IPS DF 19.7 (cell line): Measurements from ENCODE around the gene CCDC183.
"Not testable (repeated sequence)": the region's sequence is repeated elsewhere in the genome, so short reads cannot be mapped to it uniquely, and the experiment has no call there.

Experiments
- DNase-seq: peaks from one replicate; pipeline ENCODE4 v3.0.0-alpha.2; 2013; ENCODE audit warnings: low read depth, low spot score

The CCDC183 gene

GRCh38 chr9:136760834-136761544, 35.1 kb upstream of the CCDC183 start:
- DNase-seq = not testable (repeated sequence)

- no peak for DNase-seq
Observed at GRCh38 chr9:136761545-136761981, 34.6 kb upstream of the CCDC183 start.

- no peak for DNase-seq
Observed at GRCh38 chr9:136762221-136762691, 33.9 kb upstream of the CCDC183 start.

- no peak for DNase-seq
Observed at GRCh38 chr9:136762915-136763648, 33.1 kb upstream of the CCDC183 start.

GRCh38 chr9:136763649-136764035, 32.5 kb upstream of the CCDC183 start:
- DNase-seq = no peak

GRCh38 chr9:136764301-136764891, 31.7 kb upstream of the CCDC183 start, which contains the start of gene LCN15:
LCN15 (minus strand) TSS chr9:136764518; CDS start chr9:136764488, 30 bp downstream.
- DNase-seq = no peak

GRCh38 chr9:136765041-136765440, 31.1 kb upstream of the CCDC183 start:
- DNase-seq = no peak

GRCh38 chr9:136765745-136766409, 30.3 kb upstream of the CCDC183 start:
- DNase-seq = not testable (repeated sequence)

- not testable (repeated sequence) for DNase-seq
Observed at GRCh38 chr9:136766410-136767120, 29.6 kb upstream of the CCDC183 start.

- no peak for DNase-seq
Observed at GRCh38 chr9:136769710-136770191, 26.4 kb upstream of the CCDC183 start.

- no peak for DNase-seq
Observed at GRCh38 chr9:136771907-136772415, 24.2 kb upstream of the CCDC183 start.

- no peak for DNase-seq
Observed at GRCh38 chr9:136773386-136774044, 22.6 kb upstream of the CCDC183 start.

GRCh38 chr9:136774416-136775045, 21.6 kb upstream of the CCDC183 start:
- DNase-seq = no peak

- no peak for DNase-seq
Observed at GRCh38 chr9:136775191-136775590, 20.9 kb upstream of the CCDC183 start.

GRCh38 chr9:136776947-136777346, 19.2 kb upstream of the CCDC183 start:
- no peak for DNase-seq

- DNase-seq = no peak
Observed at GRCh38 chr9:136777359-136777758, 18.8 kb upstream of the CCDC183 start.

- no peak for DNase-seq
Observed at GRCh38 chr9:136779808-136780207, 16.3 kb upstream of the CCDC183 start.

- DNase-seq = no peak
Observed at GRCh38 chr9:136782452-136782851, 13.7 kb upstream of the CCDC183 start.

- DNase-seq = no peak
Observed at GRCh38 chr9:136784249-136784996, 11.7 kb upstream of the CCDC183 start.
